ENCODE data around the gene NAT8L. TPM values are rescaled to one million over a fixed set of nuclear protein-coding genes. Genes with fewer than 3 reads are reported as not detected.

The NAT8L gene
- total RNA-seq, 3 donors from 2014 or later (not counting 1 experiment from before 2014, with no cell fraction given), result not detected

DNA sequence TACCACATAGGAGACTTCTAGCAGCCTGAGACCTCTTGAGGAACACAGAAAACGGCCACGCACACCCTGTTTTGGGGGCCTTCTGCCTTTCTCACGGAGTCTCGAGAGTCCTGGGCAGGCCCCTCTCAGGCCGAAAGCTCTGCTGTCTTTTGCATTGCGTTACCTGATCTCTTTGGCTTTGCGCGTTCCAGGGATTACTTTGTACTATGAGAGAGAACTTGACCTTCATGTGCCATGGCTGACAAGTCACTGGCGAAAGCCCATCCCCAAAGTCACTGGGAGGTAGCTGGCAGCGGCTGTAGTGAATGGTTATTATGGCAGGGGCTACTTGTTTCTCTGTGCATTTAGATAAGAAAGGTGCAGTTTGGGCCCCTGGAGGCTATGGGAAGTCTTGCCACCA is 8.0 kb upstream of the NAT8L start:
- no peak overlapping the region for H3K27ac Mint-ChIP-seq
- no peak overlapping the region for H3K27ac ChIP-seq (ENCODE audit: low read length)
- DNase-seq, result no peak
- no peaks in the 10 kb centered on the region for H3K36me3 ChIP-seq (ENCODE audit: control insufficient read depth, insufficient read depth, low read length)
- H3K9me3 ChIP-seq (ENCODE audit: control insufficient read depth, insufficient read depth, low read length), result no peaks in the 10 kb centered on the region
- H3K36me3 Mint-ChIP-seq, result no peaks in the 10 kb centered on the region
- no peak overlapping the region for H3K4me3 Mint-ChIP-seq
- 91% methylated on average over 10 of the region's 10 CpGs for WGBS (ENCODE audit: insufficient coverage)
- no peaks in the 10 kb centered on the region for H3K4me1 Mint-ChIP-seq
- intact Hi-C loops (cut with micrococcal nuclease), result no loop called here
- H3K4me1 ChIP-seq (ENCODE audit: control insufficient read depth, insufficient read depth, low read length), result no peaks in the 10 kb centered on the region
- ATAC-seq, result no peak
- H3K4me3 ChIP-seq (ENCODE audit: low read length), result no peak overlapping the region
- no peaks in the 10 kb centered on the region for H3K9me3 Mint-ChIP-seq
- no peak for TF ChIP-seq CTCF (IDR thresholded peaks at IDR 0.05)
- H3K27me3 ChIP-seq (ENCODE audit: control insufficient read depth, insufficient read depth, low read length), result peaks cover 3% of the 10 kb centered on the region
- H3K27me3 Mint-ChIP-seq (ENCODE audit: low read depth in 2 of 2), result peaks cover 21 to 36% of the 10 kb centered on the region in 2 donors

DNA sequence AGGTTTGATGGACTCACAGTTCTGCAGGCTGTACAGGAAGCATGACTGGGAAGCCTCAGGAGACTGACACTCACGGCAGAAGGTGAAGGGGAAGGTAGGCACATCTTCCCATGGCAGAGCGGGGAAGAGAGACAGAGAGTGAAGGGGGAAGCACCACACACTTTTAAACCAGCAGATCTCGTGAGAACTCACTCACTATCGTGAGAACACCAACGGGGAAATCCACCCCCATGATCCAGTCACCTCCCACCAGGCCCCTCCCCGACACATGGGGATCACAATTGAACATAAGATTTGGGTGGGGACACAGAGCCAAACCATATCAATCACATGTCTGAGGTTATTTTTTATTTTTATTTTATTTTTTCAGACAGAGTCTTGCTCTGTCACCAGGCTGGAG is 4.9 kb upstream of the NAT8L start:
- H3K4me1 Mint-ChIP-seq, result no peaks in the 10 kb centered on the region
- peaks cover 32 to 50% of the 10 kb centered on the region in 2 donors for H3K27me3 Mint-ChIP-seq (ENCODE audit: low read depth in 2 of 2)
- Histone ChIP-seq H3K9me3 (ENCODE audit: control insufficient read depth, insufficient read depth, low read length) (no peaks in the 10 kb centered on the region), H3K27ac (ENCODE audit: low read length) (no peak overlapping the region), H3K36me3 (ENCODE audit: control insufficient read depth, insufficient read depth, low read length) (no peaks in the 10 kb centered on the region), H3K4me3 (ENCODE audit: low read length) (no peak overlapping the region), H3K27me3 (ENCODE audit: control insufficient read depth, insufficient read depth, low read length) (peaks cover 6% of the 10 kb centered on the region), H3K4me1 (ENCODE audit: control insufficient read depth, insufficient read depth, low read length) (peaks cover 3% of the 10 kb centered on the region)
- DNase-seq (no peak), ATAC-seq (no peak)
- H3K27ac Mint-ChIP-seq, result no peak overlapping the region
- no peak for TF ChIP-seq CTCF (IDR thresholded peaks at IDR 0.05)
- H3K4me3 Mint-ChIP-seq, result no peak overlapping the region
- WGBS (ENCODE audit: insufficient coverage), result 69% methylated on average over 5 of the region's 6 CpGs
- intact Hi-C loops (cut with micrococcal nuclease), result no loop called here
- H3K9me3 Mint-ChIP-seq, result no peaks in the 10 kb centered on the region
- H3K36me3 Mint-ChIP-seq, result no peaks in the 10 kb centered on the region

GRCh38 chr4:2057382-2058065 is 1.6 kb upstream of the NAT8L start:
- ATAC-seq (no peak), DNase-seq (no peak)
- 72% methylated on average over 26 of the region's 26 CpGs for WGBS (ENCODE audit: insufficient coverage)
- H3K4me1 ChIP-seq (ENCODE audit: control insufficient read depth, insufficient read depth, low read length), result peaks cover 3% of the 10 kb centered on the region
- no peaks in the 10 kb centered on the region for H3K9me3 Mint-ChIP-seq
- peak overlapping the region; percentile 74 for H3K4me3 Mint-ChIP-seq
- intact Hi-C loops (cut with micrococcal nuclease), result no loop called here
- peaks cover 26 to 36% of the 10 kb centered on the region in 2 donors for H3K27me3 Mint-ChIP-seq (ENCODE audit: low read depth in 2 of 2)
- H3K27ac Mint-ChIP-seq, result no peak overlapping the region
- H3K27ac ChIP-seq (ENCODE audit: low read length), result no peak overlapping the region
- H3K4me3 ChIP-seq (ENCODE audit: low read length), result no peak overlapping the region
- no peak for TF ChIP-seq CTCF (IDR thresholded peaks at IDR 0.05)
- H3K36me3 ChIP-seq (ENCODE audit: control insufficient read depth, insufficient read depth, low read length), result no peaks in the 10 kb centered on the region
- H3K27me3 ChIP-seq (ENCODE audit: control insufficient read depth, insufficient read depth, low read length), result peaks cover 5% of the 10 kb centered on the region
- H3K4me1 Mint-ChIP-seq, result no peaks in the 10 kb centered on the region
- H3K36me3 Mint-ChIP-seq, result no peaks in the 10 kb centered on the region
- no peaks in the 10 kb centered on the region for H3K9me3 ChIP-seq (ENCODE audit: control insufficient read depth, insufficient read depth, low read length)

Data from natural killer cell (primary cell).